NCI-H1436 (cell line): ENCODE measurements around the gene ATP6V0A1.
"Not testable (repeated sequence)": the region's sequence is repeated elsewhere in the genome, so short reads cannot be mapped to it uniquely, and the experiment has no call there.

ENCODE experiments used
- DNase-seq: peaks from one replicate; lab custom pipeline; 2025; lab: John Stamatoyannopoulos, UW

The ATP6V0A1 gene

GRCh38 chr17:42477173-42477572 is 18.5 kb downstream of the ATP6V0A1 start:
- no peak for DNase-seq

GRCh38 chr17:42477824-42478223 is 19.1 kb downstream of the ATP6V0A1 start:
- DNase-seq = not testable (repeated sequence)

GRCh38 chr17:42484304-42484703 is 25.6 kb downstream of the ATP6V0A1 start:
- no peak for DNase-seq

- DNase-seq = no peak
Measured at GRCh38 chr17:42485680-42486079, 27.0 kb downstream of the ATP6V0A1 start.

GRCh38 chr17:42488032-42488431 is 29.4 kb downstream of the ATP6V0A1 start:
- DNase-seq = no peak

- no peak for DNase-seq
Measured at GRCh38 chr17:42493319-42493718, 34.6 kb downstream of the ATP6V0A1 start.

- DNase-seq = no peak
Measured at GRCh38 chr17:42494673-42495072, 36.0 kb downstream of the ATP6V0A1 start.

- no peak for DNase-seq
Measured at GRCh38 chr17:42498828-42499227, 40.1 kb downstream of the ATP6V0A1 start.

GRCh38 chr17:42502091-42502490 is 43.4 kb downstream of the ATP6V0A1 start:
- DNase-seq = no peak

GRCh38 chr17:42502926-42503325 is 44.2 kb downstream of the ATP6V0A1 start:
- DNase-seq = no peak

GRCh38 chr17:42507671-42508070 is 49.0 kb downstream of the ATP6V0A1 start:
- no peak for DNase-seq

GRCh38 chr17:42508426-42509165 is 49.9 kb downstream of the ATP6V0A1 start:
- no peak for DNase-seq

GRCh38 chr17:42509409-42509808 is 50.7 kb downstream of the ATP6V0A1 start:
- DNase-seq = no peak

GRCh38 chr17:42509841-42510240 is 51.2 kb downstream of the ATP6V0A1 start:
- no peak for DNase-seq

- no peak for DNase-seq
Measured at GRCh38 chr17:42512246-42512645, 53.6 kb downstream of the ATP6V0A1 start.

- DNase-seq = no peak
Measured at GRCh38 chr17:42512733-42513251, 54.1 kb downstream of the ATP6V0A1 start.

- no peak for DNase-seq
Measured at GRCh38 chr17:42513686-42514085, 55.0 kb downstream of the ATP6V0A1 start.

- DNase-seq = no peak
Measured at GRCh38 chr17:42514279-42514678, 55.6 kb downstream of the ATP6V0A1 start.

GRCh38 chr17:42514867-42515266 is 56.2 kb downstream of the ATP6V0A1 start:
- DNase-seq = no peak

GRCh38 chr17:42517516-42517915 is 58.8 kb downstream of the ATP6V0A1 start:
- peak; percentile 50 for DNase-seq

- DNase-seq = no peak
Measured at GRCh38 chr17:42518046-42518754, 59.5 kb downstream of the ATP6V0A1 start.

GRCh38 chr17:42518755-42519545 is 60.3 kb downstream of the ATP6V0A1 start:
- no peak for DNase-seq
